ENCODE measurements around the gene LRRC25. TPM values are rescaled to one million over a fixed set of nuclear protein-coding genes. Genes with fewer than 3 reads are reported as not detected.

The LRRC25 gene
- total RNA-seq (not detected in 2 replicates), polyA plus RNA-seq (not detected in 2 replicates), polyA minus RNA-seq (not detected in 2 replicates), Bru-seq, nascent RNA (not detected), BruChase-seq, experiment 1, labeled RNA remaining after a 6-hour chase (not detected), BruChase-seq, experiment 2, labeled RNA remaining after a 2-hour chase (not detected)
- not detected in 2 replicates for polyA plus RNA-seq (2011; cell fraction: cytosol; rRNA removed)
- not detected in 2 replicates for polyA plus RNA-seq (2011; cell fraction: nucleus; rRNA removed)
- polyA plus RNA-seq (2012): not detected in 2 replicates
- polyA minus RNA-seq (2011; cell fraction: cytosol; rRNA and poly(A)+ RNA removed): not detected
- not detected in 2 replicates for polyA minus RNA-seq (2011; cell fraction: nucleus; rRNA and poly(A)+ RNA removed)
- long read RNA-seq: 0 reads

DNA sequence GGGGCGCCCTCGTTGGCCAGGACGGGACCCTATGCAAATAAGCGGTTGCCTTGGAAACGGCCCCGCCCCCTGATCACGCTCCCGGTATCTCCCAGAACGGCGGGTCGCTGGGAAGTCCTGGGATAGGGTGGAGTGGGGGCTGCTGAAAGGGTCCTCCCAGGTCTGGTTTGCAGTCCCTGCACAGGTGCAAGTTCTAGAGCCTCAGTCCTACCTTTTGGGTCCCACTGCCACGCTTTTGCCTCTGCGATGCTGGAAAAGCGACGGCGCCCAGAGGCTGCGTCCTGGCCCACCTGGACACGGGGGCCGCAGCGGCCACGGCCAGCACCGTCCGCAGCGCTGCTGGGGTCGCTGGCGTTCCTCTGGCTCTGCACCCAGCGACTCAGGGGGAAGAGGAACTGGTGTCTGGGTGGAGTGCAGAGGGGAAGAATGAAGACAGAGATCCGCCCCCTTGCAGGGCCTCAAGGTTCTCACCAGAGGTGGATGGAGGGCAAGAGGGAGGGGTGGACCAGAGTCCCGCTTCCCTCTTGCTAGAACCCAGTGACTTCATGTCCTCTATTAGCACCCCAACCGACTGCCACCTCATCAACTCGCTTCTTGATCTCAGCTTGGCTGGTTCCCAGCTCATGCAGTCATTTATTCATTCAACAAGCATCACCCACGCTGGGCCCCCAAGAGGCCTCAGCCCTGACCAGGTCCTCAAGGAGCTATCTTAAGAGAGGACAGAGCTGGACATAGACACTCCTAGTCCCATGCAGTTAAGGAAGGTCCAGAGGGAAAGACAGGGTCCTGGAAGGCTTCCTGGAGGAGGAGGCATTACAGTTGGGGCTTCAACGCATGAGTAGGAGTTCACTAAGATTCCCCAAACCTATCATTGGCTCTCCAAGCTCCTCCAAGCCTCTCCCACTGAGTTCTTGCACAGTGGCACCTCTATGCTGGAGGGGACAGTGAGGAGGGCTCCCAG is at the start of gene LRRC25:
Gene LRRC25 (minus strand): TSS at position 381 of the 961 bp plus-strand sequence. CDS start 659 bp downstream, outside the sequence.
- Histone ChIP-seq H3K36me3 (ENCODE audit: control insufficient read depth in 2 of 2, extremely low read depth in 1 of 2, insufficient read depth in 2 of 2, low read length in 2 of 2) (no peaks in the 10 kb centered on the region), H3K4me2 (ENCODE audit: insufficient read depth, low read length) (no peak within 1 kb of the TSS), H2AFZ (ENCODE audit: low read depth, low read length) (no peak within 1 kb of the TSS), H3K9me1 (replicated peaks; ENCODE audit: control insufficient read depth, extremely low read depth, insufficient read depth, low read length) (no peaks in the 10 kb centered on the region), H3K9ac (replicated peaks; ENCODE audit: extremely low read depth, insufficient read depth, low read length) (no peak within 1 kb of the TSS), H3K4me1 (ENCODE audit: control insufficient read depth, extremely low read depth, insufficient read depth, low read length) (peaks cover 3% of the 10 kb centered on the region), H3K79me2 (ENCODE audit: control insufficient read depth, insufficient read depth, low read length) (no peaks in the 10 kb centered on the region), H3K27ac (ENCODE audit: insufficient read depth, low read depth, low read length) (no peak within 1 kb of the TSS), H3K4me3 (replicated peaks in 1 of 3; ENCODE audit: insufficient read depth in 1 of 3, low read depth in 1 of 3, low read length in 3 of 3) (no peak within 1 kb of the TSS), H3K27me3 (ENCODE audit: control insufficient read depth in 2 of 2, insufficient read depth in 2 of 2, low read length in 2 of 2) (no peaks in the 10 kb centered on the region), H4K20me1 (replicated peaks; ENCODE audit: control insufficient read depth, extremely low read depth, insufficient read depth, low read length) (no peaks in the 10 kb centered on the region), H3K9me3 (replicated peaks; ENCODE audit: control insufficient read depth, insufficient read depth, low read length) (no peaks in the 10 kb centered on the region)
- POLR2A ChIA-PET: interaction anchor here (1.1 to 1.4 kb wide), 2 partner anchors 11 to 12 kb away, joined by 3 read pairs; partner anchors contain the start of gene GDF15
- intact Hi-C loops (cut with micrococcal nuclease): no loop called here
- CTCF ChIA-PET: interaction anchor here (0.5 to 3.0 kb wide), 4 partner anchors 9 to 1956 kb away, joined by 3 to 9 read pairs (median 6); partner anchors contain the start of gene GDF15
- no peak for FAIRE-seq
- TF ChIP-seq JUN (IDR thresholded peaks at IDR 0.05; ENCODE audit: borderline replicate concordance, insufficient read depth, insufficient read length, low read depth) (no peak), POLR2AphosphoS5 (IDR thresholded peaks at IDR 0.05; ENCODE audit: insufficient read depth, low read depth, low read length) (no peak), GATA2 (IDR thresholded peaks at IDR 0.05; ENCODE audit: insufficient read depth, insufficient read length, low read depth, low read length) (no peak), MYC (IDR thresholded peaks at IDR 0.05; ENCODE audit: low read depth, low read length) (no peak), EZH2 (IDR thresholded peaks at IDR 0.05; ENCODE audit: borderline replicate concordance, low read depth, low read length, severe bottlenecking) (no peak), FOS (IDR thresholded peaks at IDR 0.05; ENCODE audit: borderline replicate concordance, insufficient read depth, low read length) (no peak), POLR2A (IDR thresholded peaks at IDR 0.05; ENCODE audit: low read depth, low read length) (no peak)
- TF ChIP-seq, protein P1, sequence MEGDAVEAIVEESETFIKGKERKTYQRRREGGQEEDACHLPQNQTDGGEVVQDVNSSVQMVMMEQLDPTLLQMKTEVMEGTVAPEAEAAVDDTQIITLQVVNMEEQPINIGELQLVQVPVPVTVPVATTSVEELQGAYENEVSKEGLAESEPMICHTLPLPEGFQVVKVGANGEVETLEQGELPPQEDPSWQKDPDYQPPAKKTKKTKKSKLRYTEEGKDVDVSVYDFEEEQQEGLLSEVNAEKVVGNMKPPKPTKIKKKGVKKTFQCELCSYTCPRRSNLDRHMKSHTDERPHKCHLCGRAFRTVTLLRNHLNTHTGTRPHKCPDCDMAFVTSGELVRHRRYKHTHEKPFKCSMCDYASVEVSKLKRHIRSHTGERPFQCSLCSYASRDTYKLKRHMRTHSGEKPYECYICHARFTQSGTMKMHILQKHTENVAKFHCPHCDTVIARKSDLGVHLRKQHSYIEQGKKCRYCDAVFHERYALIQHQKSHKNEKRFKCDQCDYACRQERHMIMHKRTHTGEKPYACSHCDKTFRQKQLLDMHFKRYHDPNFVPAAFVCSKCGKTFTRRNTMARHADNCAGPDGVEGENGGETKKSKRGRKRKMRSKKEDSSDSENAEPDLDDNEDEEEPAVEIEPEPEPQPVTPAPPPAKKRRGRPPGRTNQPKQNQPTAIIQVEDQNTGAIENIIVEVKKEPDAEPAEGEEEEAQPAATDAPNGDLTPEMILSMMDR (IDR thresholded peaks at IDR 0.05; ENCODE audit: extremely low read depth in 1 of 2, insufficient read depth in 1 of 2, low read depth in 1 of 2, low read length in 2 of 2): no peak
- TF ChIP-seq, protein P2, sequence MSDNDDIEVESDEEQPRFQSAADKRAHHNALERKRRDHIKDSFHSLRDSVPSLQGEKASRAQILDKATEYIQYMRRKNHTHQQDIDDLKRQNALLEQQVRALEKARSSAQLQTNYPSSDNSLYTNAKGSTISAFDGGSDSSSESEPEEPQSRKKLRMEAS (IDR thresholded peaks at IDR 0.05; ENCODE audit: insufficient read depth, insufficient read length): no peak
- dilution Hi-C loops (cut with MboI; ENCODE audit: extremely low pct_ligation_motif_present, low sequenced_read_pairs): no loop called here
- DNase-seq (ENCODE audit: low read depth, low spot score): no peak
- no TSS peak for BruUV-seq (replicated peaks)

All from endothelial cell of umbilical vein (primary cell).